AG08396 (cell line): ENCODE measurements around the gene LRRC56.
"Not testable (repeated sequence)": the region's sequence is repeated elsewhere in the genome, so short reads cannot be mapped to it uniquely, and the experiment has no call there.

Experiments used
- DNase-seq: peaks from one replicate; pipeline ENCODE4 v3.0.0; 2012; ENCODE audit warnings: low spot score, mixed read lengths

Gene LRRC56

GRCh38 chr11:559712-560304 is 22.5 kb downstream of the LRRC56 start:
- DNase-seq, result no peak

- DNase-seq, result peak; percentile 100
Observed at GRCh38 chr11:560305-561147, 23.2 kb downstream of the LRRC56 start, which contains the start of the genes LMNTD2 and RASSF7. TSS of gene LMNTD2 (minus strand) at chr11:560738. CDS start at chr11:560716, 22 bp downstream. TSS of gene RASSF7 (plus strand) at chr11:560970. CDS start at chr11:561769, 799 bp downstream.

GRCh38 chr11:561148-562003 is 24.0 kb downstream of the LRRC56 start:
- peak; percentile 56 for DNase-seq

GRCh38 chr11:562046-562645 is 24.8 kb downstream of the LRRC56 start:
- DNase-seq, result no peak

- no peak for DNase-seq
Observed at GRCh38 chr11:563066-563811, 25.9 kb downstream of the LRRC56 start.

GRCh38 chr11:563812-564578 is 26.7 kb downstream of the LRRC56 start:
- DNase-seq, result no peak

- DNase-seq, result no peak
Observed at GRCh38 chr11:565921-566509, 28.7 kb downstream of the LRRC56 start.

GRCh38 chr11:567011-567628 is 29.8 kb downstream of the LRRC56 start:
- DNase-seq, result no peak

- DNase-seq, result no peak
Observed at GRCh38 chr11:567629-568292, 30.4 kb downstream of the LRRC56 start.

GRCh38 chr11:568306-569157 is 31.2 kb downstream of the LRRC56 start:
- DNase-seq, result peak; percentile 99

- no peak for DNase-seq
Observed at GRCh38 chr11:569158-569885, 32.0 kb downstream of the LRRC56 start.

- DNase-seq, result no peak
Observed at GRCh38 chr11:571802-572185, 34.5 kb downstream of the LRRC56 start.

- DNase-seq, result no peak
Observed at GRCh38 chr11:573146-573759, 35.9 kb downstream of the LRRC56 start.

- DNase-seq, result not testable (repeated sequence)
Observed at GRCh38 chr11:574031-574570, 36.8 kb downstream of the LRRC56 start.

- no peak for DNase-seq
Observed at GRCh38 chr11:574632-575312, 37.4 kb downstream of the LRRC56 start.
